Peyer's patch (tissue), 4 donors: ENCODE results near the gene VAV2. TPM values are rescaled to one million over a fixed set of nuclear protein-coding genes. Genes with fewer than 3 reads are reported as not detected.

Experiments used
- DNase-seq, 3 donors: peaks; one replicate each; pipeline ENCODE4 v3.0.0-alpha.2; 2017 to 2019
- H3K27ac ChIP-seq, 4 donors: fragments of 200-600 bp; sonication (generic); one replicate each; pipeline ENCODE4 v1.5.1; 2016 to 2019
- H3K27me3 ChIP-seq, 2 donors: fragments of 200-600 bp; sonication (generic); one replicate each; pipeline ENCODE4 v1.5.1; 2019
- H3K36me3 ChIP-seq, 3 donors: fragments of 200-600 bp; sonication (generic); one replicate each; pipeline ENCODE4 v1.5.1; 2016 to 2019
- H3K4me1 ChIP-seq, 4 donors: fragments of 200-600 bp; sonication (generic); one replicate each; pipeline ENCODE4 v1.5.1; 2016 to 2019
- H3K4me3 ChIP-seq, 4 donors: fragments of 200-600 bp; sonication (generic); 1 replicate in 3 of 4; 2 replicates in 1 of 4; pipeline ENCODE4 v1.5.1; 2016 to 2019; ENCODE audit warnings: mild to moderate bottlenecking in 1 of 4
- H3K9me3 ChIP-seq, 4 donors: fragments of 200-600 bp; sonication (generic); one replicate each; pipeline ENCODE4 v1.5.1; 2016 to 2019; ENCODE audit warnings: mild to moderate bottlenecking in 1 of 4
- CTCF ChIP-seq, 6 experiments: fragments of 450-650 bp in 4 of 6; fragments of 200-600 bp in 2 of 6; sonication (generic) in 1 of 6; IDR thresholded peaks; one replicate each; pipeline ENCODE4 v1.5.1; 2017 to 2019; ENCODE audit warnings: antibody characterized with exemption in 6 of 6, mild to moderate bottlenecking in 3 of 6, moderate library complexity in 1 of 6
- POLR2A ChIP-seq, 2 donors: fragments of 450-650 bp; IDR thresholded peaks; one replicate each; pipeline ENCODE4 v1.5.1; 2017; ENCODE audit warnings: antibody characterized with exemption in 2 of 2, mild to moderate bottlenecking in 2 of 2, moderate library complexity in 2 of 2
- total RNA-seq, 4 donors: library from RNA; depleted of rRNA; stranded (reverse); fragments of >200 nt; gene quantifications; one replicate each; pipeline ENCODE4 v1.1.0, GENCODE V29; 2016

The VAV2 gene
- total RNA-seq, 4 donors from 2014 or later = 47.9 to 61.8 (median 58.9) TPM

GRCh38 chr9:133784731-133785561, 207.2 kb downstream of the VAV2 start:
- H3K27ac ChIP-seq = peak overlapping the region in 1 of 4 donors; percentile 79
- H3K4me3 ChIP-seq = no peak overlapping the region
- TF ChIP-seq CTCF (IDR thresholded peaks at IDR 0.05) = no peak
- no peak for TF ChIP-seq POLR2A (IDR thresholded peaks at IDR 0.05)
- H3K4me1 ChIP-seq = peaks cover 6 to 29% (median 18%) of the 10 kb centered on the region in 4 donors
- no peaks in the 10 kb centered on the region for H3K9me3 ChIP-seq
- DNase-seq = no peak
- peaks cover 0 to 36% (median 0%) of the 10 kb centered on the region in 3 donors for H3K36me3 ChIP-seq
- no peaks in the 10 kb centered on the region for H3K27me3 ChIP-seq

GRCh38 chr9:133783331-133783731, 208.8 kb downstream of the VAV2 start:
- TF ChIP-seq CTCF (IDR thresholded peaks at IDR 0.05) (no peak), POLR2A (IDR thresholded peaks at IDR 0.05) (no peak)
- H3K36me3 ChIP-seq = peaks cover 0 to 52% (median 0%) of the 10 kb centered on the region in 3 donors
- peak in 1 of 3 donors; percentile 32 for DNase-seq
- H3K4me3 ChIP-seq = no peak overlapping the region
- peaks cover 5 to 27% (median 10%) of the 10 kb centered on the region in 4 donors for H3K4me1 ChIP-seq
- H3K27me3 ChIP-seq = no peaks in the 10 kb centered on the region
- H3K9me3 ChIP-seq = no peaks in the 10 kb centered on the region
- peak overlapping the region in 1 of 4 donors; percentile 10 for H3K27ac ChIP-seq

GRCh38 chr9:133782157-133783130, 209.7 kb downstream of the VAV2 start:
- Histone ChIP-seq H3K27ac (peak overlapping the region in 1 of 4 donors; percentile 21), H3K27me3 (no peaks in the 10 kb centered on the region), H3K4me1 (peaks cover 0 to 19% (median 5%) of the 10 kb centered on the region in 4 donors), H3K36me3 (peaks cover 0 to 61% (median 0%) of the 10 kb centered on the region in 3 donors), H3K4me3 (no peak overlapping the region), H3K9me3 (no peaks in the 10 kb centered on the region)
- no peak for TF ChIP-seq POLR2A (IDR thresholded peaks at IDR 0.05)
- TF ChIP-seq CTCF (IDR thresholded peaks at IDR 0.05) = peak; percentile 66 to 86 (median 77)
- peak; percentile 79 to 89 (median 87) for DNase-seq

GRCh38 chr9:133781828-133782135, 210.3 kb downstream of the VAV2 start:
- peaks cover 0 to 13% (median 0%) of the 10 kb centered on the region in 4 donors for H3K4me1 ChIP-seq
- peaks cover 0 to 67% (median 0%) of the 10 kb centered on the region in 3 donors for H3K36me3 ChIP-seq
- no peaks in the 10 kb centered on the region for H3K27me3 ChIP-seq
- TF ChIP-seq CTCF (IDR thresholded peaks at IDR 0.05) (no peak), POLR2A (IDR thresholded peaks at IDR 0.05) (no peak)
- no peak overlapping the region for H3K27ac ChIP-seq
- DNase-seq = no peak
- H3K9me3 ChIP-seq = no peaks in the 10 kb centered on the region
- H3K4me3 ChIP-seq = no peak overlapping the region

- TF ChIP-seq CTCF (IDR thresholded peaks at IDR 0.05) (no peak), POLR2A (IDR thresholded peaks at IDR 0.05) (no peak)
- Histone ChIP-seq H3K4me3 (no peak overlapping the region), H3K36me3 (peaks cover 0 to 72% (median 0%) of the 10 kb centered on the region in 3 donors), H3K4me1 (peaks cover 0 to 12% (median 0%) of the 10 kb centered on the region in 4 donors), H3K9me3 (no peaks in the 10 kb centered on the region), H3K27ac (no peak overlapping the region), H3K27me3 (no peaks in the 10 kb centered on the region)
- no peak for DNase-seq
Measured at GRCh38 chr9:133780962-133781827, 210.9 kb downstream of the VAV2 start.
